Stimulated activated CD8-positive, alpha-beta memory T cell treated with anti-CD3 and anti-CD28 coated beads, Interleukin-4, amount 100 ng/mL, for 24 hours (primary cell): Measurements from ENCODE around the gene KRT15.

ENCODE experiments used
- DNase-seq: peaks from one replicate; pipeline ENCODE4 v3.0.0-alpha.2; 2020; ENCODE audit warnings: low read depth

The KRT15 gene

DNA sequence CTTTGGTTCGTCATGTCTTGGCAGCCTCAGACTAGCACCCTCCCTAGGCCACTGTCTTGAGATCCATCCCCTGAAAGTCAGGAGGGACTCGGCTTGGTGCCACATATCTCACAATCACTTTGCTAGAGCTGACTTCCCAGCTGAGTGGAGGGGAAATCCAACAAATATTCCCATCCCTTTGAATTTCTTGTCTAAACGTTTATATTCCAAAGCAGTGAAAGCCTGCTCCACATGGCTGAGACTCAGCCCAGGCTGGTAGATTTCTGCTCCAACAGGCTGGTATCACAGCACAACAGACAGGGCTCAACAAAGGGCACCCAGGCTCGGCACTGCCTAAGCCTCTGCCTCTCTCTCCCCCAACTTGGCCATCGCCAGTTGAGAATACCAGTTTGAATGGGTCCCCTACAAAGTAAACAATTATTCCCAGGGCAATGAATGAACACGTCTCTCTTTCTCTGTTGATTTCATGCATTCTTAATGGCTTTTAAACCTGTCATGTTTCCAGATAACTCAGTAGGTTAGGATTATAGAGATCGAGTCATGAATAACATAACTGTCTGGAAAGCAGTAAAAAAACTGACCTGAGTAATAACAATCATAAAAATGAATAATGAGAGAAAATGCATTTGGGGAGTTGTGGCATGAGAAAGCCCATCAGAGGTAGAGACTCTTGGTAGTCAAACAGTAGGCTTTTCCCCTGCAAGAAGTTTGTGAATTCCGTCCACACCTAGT lies 14.3 kb downstream of the KRT15 start:
- no peak for DNase-seq

DNA sequence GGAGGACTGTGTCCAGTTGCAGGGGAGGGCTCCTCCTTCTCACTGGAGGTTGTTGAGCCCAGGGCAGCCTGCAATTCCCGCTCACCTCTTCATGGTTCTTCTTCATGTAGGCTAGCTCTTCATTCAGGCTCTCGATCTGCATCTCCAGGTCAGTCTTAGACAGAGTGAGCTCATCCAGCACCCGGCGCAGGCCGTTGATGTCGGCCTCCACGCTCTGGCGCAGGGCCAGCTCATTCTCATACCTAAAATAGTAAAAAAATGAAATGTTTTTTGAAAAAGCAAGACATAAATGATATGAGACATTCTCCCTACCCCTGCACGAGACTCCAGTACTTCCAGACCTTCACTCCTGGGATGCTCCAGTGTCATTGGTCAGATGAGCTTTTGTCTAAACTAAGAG lies 15.5 kb downstream of the KRT15 start:
- DNase-seq: no peak

DNA sequence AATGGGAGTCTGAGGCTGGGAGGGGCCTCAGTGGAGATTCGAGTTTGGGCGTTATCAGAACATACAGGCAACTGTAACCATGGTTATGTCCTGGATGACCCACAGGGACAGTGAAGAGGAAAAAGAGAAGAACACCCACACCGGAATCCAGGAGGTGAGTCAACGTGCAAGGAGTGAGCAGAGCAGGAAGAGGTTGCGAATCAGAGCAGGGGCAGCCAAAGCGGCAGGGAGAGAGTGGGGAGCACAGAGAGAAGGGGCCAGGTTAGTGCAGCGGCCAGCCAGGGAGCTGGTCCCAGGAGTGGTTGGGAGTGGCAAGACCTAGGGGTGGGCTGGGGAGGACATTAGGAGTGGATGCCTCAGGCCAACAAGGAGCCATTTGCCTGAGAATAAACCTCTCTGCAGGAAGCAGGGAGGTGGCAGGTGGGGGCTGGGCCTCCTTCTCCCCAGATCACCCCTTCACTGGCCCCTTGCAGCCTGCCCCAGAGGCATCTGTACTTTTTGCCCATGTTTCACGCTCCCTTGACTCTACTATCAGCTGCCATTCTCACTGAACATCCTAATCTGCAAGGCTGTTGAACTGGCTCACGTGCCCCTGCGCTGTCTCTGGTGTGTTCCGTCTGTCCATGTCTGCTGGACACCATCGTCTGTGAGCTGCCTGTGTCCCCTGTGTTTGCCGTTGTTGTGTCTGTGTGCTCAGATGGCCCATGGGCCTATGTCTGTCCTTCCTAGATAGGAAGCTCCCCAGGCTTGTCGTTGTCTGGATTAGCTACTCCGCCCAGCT lies 18.4 kb downstream of the KRT15 start:
- DNase-seq: no peak

DNA sequence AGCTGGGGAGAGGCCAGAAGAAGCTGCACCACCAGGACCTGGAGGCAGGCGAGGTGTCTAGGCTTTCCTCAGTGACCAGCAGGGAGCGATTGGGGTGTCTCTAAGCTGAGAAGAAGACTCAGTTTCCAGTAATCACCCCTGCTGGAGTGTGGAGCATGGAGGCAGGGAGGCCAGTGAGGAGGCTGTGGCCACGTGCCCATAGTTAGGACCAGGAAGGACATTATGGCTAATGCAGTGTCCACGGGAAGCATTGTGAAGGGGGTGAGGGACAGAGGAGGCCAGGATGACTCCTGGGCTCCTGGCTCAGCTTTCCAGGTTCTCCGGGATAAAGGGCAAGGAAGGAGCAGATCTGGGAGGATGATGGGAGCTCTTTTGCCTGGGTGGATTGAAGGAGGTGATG lies 19.0 kb downstream of the KRT15 start:
- DNase-seq: no peak

DNA sequence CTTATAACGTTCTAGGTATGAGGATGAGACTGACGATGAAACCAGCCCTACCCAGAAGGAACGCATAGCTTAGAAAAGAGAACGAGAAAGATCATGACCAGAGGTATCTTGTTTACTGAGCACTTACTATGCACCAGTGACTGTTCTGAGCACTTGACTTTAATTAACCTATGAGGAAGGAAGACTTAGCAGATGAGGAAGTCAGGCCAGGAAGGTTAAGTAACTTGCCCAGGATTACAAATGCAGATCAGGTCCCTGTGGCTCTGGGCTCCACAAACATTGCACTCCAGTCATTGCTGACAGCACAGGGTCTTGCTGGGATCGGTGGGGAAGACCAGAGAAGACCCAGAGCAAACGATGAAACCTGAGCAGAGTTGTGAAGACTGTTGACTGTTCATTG lies 20.4 kb downstream of the KRT15 start:
- DNase-seq: no peak

DNA sequence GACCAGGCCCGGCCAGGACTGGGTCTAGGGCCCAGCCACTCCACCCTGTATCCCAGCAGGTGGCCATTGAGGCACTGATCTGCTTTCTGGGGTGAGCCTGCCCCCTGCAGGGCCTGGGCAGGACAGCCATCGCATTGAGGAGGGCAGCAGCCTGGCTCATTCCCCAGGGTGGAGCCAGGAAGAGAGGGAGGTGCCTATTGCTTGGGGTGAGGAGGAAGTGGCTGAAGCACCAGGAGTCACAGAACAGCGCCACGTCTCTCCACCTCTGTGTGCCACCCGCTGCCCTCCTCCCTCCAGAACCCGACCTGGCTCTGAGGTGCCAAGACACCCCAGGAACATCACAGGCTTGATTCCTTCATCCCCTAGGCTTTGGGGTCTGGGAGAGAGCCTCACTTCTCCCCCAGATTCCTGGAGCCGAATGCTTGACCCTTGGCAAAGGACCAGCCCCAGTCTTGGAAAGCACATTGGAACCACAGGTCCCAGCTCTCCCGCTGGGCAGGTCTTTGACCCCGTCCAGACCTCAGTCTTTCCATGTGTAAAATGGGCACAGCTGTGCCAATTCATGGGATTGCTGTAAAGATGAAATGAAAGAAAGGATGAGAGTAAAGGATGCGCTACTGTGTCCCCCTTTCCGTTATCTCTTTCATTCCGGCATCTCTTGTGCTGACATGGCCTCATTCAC lies 21.7 kb downstream of the KRT15 start:
- DNase-seq: peak; percentile 51

DNA sequence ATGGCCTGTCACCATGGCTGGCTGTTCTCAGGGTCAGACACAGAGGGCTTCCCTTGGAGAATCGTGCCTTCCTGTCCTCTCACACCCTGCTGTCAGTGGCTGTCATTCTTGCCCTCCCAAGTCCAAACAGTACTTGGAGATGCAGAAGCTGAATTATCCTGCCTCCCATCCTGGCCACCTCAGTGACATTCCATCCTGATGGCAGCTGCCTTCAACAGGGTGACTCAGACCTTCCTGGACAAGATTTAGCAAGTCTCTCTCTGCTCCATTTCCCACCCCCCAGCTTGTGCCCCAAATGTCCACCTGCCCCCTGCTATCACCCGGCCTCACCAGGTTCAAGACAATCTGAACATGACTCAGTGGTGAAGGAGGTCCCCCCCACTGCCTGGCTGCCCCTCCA lies 24.2 kb downstream of the KRT15 start:
- no peak for DNase-seq

DNA sequence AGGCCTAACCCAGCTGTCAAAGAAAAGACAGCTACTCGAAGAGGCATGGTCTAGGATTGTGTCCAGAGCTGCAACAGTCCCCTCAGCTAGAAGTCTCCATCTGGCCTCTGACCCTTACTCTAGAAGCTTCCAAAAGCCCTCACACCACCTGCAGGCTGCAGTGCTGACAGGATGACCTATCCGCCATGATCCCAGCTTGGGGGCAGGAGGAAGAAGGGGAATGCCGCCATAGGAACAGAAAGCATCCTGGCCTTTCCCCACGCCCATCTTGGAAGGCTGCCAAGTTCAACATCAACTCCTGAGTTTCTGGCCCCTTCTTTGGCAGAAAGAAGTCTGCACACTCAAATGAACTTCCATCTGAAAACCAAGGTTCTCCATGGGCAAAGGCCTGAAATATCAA lies 25.9 kb downstream of the KRT15 start:
- DNase-seq: no peak

DNA sequence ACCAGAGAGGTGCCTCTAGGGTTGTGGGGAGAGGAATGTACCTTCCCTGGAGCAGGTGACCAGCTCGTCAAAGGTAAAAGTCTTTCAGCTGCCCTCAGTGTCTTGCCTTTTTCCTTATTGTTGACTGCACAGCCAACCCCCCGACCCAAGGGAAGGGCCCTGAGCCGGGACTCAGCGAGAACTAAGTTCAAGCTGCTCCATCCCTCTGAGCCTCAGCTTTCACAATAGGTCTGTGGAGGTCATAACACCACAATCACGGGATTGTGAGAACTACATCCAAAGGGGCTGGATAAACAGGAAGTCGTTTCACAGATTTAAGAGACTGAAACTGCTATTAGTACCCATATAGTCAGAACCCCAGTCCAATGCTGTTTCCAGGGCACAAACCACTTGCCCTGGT lies 26.3 kb downstream of the KRT15 start:
- DNase-seq: no peak

DNA sequence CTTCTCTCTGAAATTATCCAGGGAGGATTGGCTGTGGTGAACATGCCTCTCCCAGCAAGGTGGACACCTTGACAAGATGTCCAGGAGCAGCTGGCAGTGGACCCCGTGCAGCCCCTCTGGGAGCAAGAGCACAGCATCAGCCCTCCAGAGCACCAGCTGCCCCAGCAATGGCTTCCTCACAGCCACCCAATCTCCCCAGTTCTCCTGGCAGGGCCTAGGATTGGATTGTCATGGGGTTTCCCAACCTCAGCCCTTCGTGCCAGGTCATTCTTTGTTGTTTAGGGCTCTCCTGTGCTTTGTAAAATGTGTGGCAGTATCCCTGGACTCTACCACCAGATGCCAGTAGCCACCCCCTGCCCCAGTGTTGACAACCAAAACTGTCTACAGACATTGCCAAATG lies 27.2 kb downstream of the KRT15 start:
- DNase-seq: no peak

DNA sequence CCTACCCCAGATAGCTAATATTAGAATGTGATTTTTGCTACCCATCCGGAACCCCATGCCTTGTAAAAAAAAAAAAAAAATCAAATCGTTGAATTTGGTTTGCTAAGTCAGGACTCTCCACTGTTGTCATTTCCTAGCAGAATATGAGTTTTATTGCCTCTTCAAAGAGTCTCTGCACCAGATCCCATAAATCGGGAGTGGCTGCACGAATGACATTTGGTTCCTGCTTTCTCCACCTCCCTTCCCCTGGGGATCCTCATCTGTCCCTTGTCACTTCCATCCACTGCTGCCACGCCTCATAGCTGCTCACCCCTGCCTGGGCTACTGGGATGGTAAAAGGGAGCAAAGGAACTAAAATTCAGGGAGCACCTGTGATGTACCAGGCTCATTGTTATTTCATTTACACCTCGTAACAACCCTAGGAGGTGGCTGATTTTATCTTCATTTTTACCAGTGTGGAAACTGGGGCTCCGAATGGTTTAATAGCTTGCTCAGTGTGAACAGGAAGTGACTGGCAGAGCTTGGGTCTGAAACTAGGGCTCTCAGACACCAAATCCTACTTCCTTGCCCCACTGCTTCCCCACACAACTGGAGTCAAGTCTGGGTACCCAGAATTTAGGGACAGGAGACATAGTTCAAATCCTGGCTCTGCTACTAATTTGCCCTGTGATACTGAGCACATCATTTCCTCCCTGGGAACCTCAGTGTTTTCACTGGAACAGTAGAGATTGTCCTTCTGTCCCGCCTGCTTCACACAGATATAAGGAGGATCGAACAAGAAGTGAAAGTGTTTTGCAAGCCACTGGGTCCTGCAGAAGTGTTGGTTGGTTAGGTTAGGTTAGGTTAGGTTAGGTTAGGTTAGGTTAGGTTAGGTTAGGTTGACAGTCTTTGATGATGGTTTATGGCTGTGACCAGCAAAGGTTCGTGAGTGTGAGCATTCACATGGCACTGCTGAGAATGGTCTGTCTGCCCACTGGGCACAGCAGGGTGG lies 28.4 kb downstream of the KRT15 start:
- no peak for DNase-seq

DNA sequence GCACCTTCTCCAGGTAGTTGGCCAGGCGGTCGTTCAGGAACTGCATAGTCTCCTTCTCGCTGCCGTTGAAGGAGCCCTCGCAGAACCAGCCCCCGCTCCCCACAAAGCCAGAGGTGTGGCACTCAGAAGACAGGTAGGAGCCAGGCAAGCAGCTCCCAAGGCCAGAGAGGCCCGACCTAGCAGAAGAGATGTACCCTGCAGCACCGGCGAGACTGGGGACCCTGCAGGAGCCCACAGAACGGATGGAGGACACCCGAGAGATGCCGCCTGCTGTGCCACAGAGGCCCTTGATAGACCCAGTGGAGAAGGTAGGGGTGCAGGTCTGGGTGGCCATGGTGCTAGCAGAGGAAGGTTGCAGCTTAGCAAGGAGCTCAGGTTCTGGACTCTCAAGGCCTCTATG lies 29.2 kb downstream of the KRT15 start, which contains the start of gene KRT36:
Gene KRT36 (minus strand): TSS at position 380 of the 400 bp plus-strand sequence. CDS start 46 bp downstream, at position 334.
- DNase-seq: no peak

DNA sequence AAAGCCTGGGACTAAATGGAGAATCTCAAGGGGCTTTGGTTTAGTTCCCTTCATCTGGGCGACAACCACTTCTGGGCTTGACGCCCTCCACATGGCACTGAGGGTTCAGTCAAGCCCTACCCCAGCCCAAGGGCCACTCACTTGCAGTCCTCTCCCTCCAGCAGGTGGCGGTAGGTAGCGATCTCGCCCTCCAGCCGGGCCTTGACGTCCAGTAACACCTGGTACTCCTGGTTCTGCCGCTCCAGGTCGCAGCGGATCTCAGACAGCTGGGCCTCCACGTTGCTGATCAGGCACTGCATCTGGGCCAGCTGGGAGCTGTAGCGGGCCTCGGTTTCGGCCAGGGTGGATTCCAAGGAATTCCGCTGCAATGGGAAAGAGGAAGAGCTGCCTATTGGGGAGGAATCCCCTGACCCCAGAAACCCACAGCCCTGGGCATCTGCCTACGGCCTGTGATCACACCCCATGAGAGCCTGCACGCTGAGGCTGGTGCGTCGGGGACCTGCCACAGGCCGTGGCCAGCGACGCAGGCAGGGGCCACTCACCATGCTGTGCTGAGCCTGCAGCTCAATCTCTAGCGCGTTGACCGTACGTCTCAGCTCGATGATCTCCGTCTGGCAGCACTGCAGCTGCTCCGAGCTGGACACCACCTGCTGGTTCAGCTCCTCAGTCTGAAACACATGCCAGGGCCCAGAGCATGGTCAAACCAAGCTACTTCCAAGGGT lies 31.7 kb downstream of the KRT15 start:
- DNase-seq: peak; percentile 22

DNA sequence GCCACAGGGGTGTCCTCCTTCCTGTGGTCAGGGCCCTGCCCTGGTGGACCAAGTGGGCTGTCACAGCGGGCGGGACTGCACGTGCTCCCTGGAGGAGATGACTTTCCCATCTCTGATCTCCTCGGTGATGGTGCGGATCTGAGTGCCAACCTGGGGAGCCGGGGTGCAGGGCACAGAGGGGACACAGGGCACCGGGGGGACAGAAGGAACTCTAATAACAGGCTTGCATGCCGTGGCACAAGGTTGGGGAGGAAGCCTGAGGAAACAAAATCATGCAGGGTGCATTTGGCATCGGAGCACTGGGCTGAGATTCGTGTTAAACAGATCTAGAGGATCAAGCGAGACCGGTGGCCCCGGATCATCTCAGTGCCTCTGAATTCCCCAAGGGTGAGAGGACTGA lies 32.4 kb downstream of the KRT15 start:
- no peak for DNase-seq

DNA sequence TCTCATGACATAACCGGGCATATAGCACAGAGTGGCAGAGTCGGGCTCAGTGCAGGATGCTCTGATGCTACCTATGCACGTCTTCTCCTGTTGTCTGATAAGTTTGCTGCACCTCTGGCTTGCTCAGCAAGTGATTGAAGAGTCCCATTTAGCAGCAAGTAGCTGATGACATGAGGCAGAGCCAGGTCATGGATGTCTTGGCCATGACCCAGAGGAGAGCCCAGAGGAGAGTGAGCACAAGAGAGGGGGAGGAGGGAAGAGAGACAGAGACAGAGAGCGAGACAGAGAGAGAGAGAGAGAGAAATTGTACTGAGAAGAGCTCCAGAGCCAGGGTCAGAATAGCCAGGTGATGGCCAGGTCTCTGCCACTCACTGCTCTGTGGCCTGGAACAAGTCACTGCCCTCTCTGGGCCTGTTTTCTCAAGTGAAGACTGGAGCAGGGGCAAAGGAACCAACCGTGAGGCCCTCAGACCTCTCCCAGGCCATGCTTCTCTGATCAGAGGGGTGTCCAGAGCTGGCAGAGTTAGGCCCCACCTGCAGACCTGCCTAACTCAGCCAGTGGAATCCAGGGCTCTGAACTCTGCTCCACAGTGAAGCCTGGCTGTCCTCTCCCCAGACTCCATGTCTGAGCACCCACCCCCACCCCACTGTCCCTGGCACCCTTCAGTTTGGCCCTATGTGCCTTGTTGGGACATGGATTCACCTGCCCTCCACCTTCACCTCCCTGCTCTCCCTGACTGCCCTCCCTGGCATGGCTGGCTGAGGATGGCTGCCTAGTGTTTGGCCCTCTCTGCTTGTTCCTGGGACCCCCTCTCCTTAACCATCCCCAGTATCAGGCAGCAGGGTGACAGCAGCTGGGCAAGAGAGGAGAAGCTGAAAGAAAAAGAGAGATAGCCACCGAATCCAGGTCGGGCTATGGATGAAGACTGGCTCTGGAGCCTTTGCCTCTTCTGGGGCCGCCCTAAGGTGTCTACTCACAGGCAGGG lies 33.5 kb downstream of the KRT15 start:
- DNase-seq: no peak

DNA sequence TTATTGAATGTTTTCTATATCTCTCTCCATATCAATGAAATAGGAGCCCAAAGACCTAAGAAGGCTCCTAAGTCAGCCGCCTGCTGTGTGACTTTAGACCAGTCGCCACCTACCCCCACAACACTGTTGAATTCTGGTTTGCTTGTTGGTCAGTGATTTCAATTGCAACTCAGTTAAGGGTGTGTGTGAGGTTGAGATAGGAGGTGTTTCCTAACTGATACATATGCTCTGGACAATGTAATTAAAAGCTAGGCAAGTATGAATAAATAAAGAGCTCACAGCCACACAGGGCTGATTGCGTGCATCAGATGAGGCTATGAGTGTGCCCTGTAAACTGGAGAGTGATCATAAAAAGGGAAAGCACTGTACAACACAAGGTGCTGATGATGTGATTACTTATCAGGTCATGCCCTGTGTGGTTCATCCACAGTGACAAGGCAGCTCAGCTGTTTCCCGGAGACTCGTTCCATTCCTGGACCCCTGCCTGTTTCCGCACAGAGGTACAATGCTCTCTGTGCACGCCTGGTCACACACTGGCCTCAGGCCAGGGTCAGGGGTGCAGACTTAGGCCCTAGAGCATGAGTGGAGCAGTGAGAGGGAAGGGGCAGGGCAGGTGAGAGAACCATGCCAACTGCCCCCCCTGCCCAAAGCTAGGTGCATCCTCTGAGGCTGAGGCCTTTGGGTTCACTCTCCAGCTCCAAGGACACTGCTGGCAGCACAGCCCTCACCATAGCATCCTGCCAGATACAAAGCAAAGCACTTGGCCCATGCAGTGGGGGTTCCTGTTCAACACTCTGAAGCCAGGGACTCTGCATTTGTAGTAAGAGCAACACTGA lies 34.5 kb downstream of the KRT15 start:
- no peak for DNase-seq

DNA sequence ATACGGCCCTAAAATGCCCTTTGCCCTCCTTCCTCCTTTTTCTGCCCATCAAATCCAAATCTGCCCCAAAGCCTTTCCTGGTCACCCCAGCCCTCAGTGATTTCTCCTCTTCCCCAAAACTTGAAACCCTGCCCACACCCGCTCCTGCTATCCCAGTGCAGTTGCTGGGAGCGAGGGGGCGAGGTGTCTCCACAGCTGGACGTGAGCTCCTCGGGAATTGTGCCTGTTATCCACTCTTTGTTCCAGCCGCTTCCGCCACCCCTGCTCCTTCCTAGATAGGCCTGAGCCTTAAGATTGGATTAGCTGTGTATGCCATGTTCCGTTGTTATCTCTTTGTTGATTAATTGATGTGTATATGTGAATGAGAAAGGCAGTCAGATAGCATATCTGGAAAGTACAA lies 35.2 kb downstream of the KRT15 start:
- no peak for DNase-seq

DNA sequence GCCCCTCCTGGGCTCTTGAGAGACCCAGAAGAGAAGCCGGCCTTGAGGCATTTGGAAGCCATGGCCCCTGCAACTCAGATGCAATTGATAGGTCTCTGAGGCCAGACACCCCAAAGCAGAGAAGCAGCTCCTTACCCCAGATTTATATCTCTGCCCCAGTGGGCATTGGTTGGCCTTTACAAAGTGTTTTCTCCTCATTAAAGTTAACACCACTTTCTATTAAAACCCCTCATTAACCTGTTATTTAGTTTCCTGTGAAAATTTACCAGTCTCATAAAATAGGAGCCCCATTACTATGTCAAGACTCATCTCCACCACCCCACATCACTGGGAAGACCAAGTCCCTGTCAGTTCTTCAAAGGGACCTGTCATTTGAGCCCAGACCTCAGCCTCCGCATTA lies 37.7 kb downstream of the KRT15 start, which contains the start of gene KRT35:
Gene KRT35 (minus strand): TSS at position 116 of the 400 bp plus-strand sequence. CDS start 54 bp downstream, at position 62.
- no peak for DNase-seq

DNA sequence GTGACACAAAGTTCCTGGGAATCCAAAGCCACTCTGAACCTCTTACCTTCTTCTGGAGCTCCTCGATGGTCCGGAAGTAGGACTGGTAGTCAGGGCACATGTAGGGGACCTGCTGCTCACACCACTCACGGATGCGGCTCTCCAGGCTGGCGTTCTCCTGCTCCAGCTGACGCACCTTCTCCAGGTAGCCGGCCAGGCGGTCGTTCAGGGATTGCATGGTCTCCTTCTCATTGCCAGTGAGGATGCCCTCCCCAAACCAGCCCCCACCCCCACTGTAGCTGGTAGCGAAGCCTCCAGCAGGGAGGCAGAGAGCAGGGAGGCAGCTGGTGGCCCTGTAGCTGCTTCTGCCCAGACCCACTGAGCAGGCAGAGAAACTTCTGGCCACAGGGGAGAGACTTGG lies 38.1 kb downstream of the KRT15 start:
- no peak for DNase-seq
